Regular cardiac myocyte (primary cell): ENCODE results near the gene ACTBL2. TPM values are rescaled to one million over a fixed set of nuclear protein-coding genes. Genes with fewer than 3 reads are reported as not detected.

ENCODE experiments used
- total RNA-seq: library from RNA; depleted of rRNA; stranded (reverse); fragments of >200 nt; gene quantifications from 2 replicates; pipeline ENCODE4 v1.2.3, GENCODE V29; 2014

Gene ACTBL2
- total RNA-seq = under 0.01 and 0.19 TPM in 2 replicates

DNA sequence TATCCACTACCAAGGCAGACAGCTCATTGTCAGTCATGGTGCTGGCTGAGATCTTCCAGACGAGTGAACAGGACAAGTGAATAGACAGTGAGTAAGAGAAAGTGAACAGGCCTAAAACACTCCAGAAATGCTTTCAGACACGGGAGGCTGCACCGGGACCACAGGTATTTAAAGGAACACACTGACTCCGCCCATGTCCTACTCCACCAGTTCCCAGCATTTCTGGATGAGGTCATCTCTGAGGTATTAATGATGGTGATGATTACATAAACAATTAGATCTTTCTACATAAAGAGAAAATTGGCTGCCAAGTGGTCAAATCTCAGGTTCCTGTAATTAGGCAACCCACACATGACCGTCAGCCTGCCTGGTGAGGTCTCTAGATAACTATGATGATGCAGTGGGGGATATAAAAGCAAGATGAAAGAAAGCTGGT is at the start of gene ACTBL2:
ACTBL2 (minus strand) TSS at position 141 of the 436 bp plus-strand sequence; CDS start at position 37, 104 bp downstream.

